Fibroblast of villous mesenchyme (primary cell): ENCODE data around the gene UCHL5. TPM values are rescaled to one million over a fixed set of nuclear protein-coding genes. Genes with fewer than 3 reads are reported as not detected.
"Not testable (repeated sequence)": the region's sequence is repeated elsewhere in the genome, so short reads cannot be mapped to it uniquely, and the experiment has no call there.

ENCODE experiments used
- DNase-seq: peaks from one replicate; pipeline ENCODE4 v3.0.0-alpha.2; 2010; ENCODE audit warnings: low read depth
- H3K4me3 ChIP-seq: 2 replicates; pipeline ENCODE4 v1.5.1; 2011; ENCODE audit warnings: low read depth, mild to moderate bottlenecking, low read length
- CTCF ChIP-seq: IDR thresholded peaks from 2 replicates; pipeline ENCODE4 v1.5.1; 2012; ENCODE audit warnings: low read depth, mild to moderate bottlenecking, low read length; ENCODE audit not compliant: insufficient read depth
- total RNA-seq: library from RNA; depleted of rRNA; stranded (reverse); fragments of >200 nt; gene quantifications from 2 replicates; pipeline ENCODE4 v1.2.3, GENCODE V29; 2012

Gene UCHL5
- total RNA-seq, 1 donor: 25.5 TPM

GRCh38 chr1:192986110-192986747, 72.9 kb downstream of the UCHL5 start:
- TF ChIP-seq CTCF: no peak
- H3K4me3 ChIP-seq: no peak overlapping the region
- DNase-seq: no peak

GRCh38 chr1:192984080-192984479, 75.1 kb downstream of the UCHL5 start:
- H3K4me3 ChIP-seq: no peak overlapping the region
- no peak for DNase-seq
- no peak for TF ChIP-seq CTCF

- no peak overlapping the region for H3K4me3 ChIP-seq
- TF ChIP-seq CTCF: no peak
- no peak for DNase-seq
Measured at GRCh38 chr1:192983349-192983980, 75.7 kb downstream of the UCHL5 start.

GRCh38 chr1:192980856-192981255, 78.3 kb downstream of the UCHL5 start:
- no peak for DNase-seq
- H3K4me3 ChIP-seq: no peak overlapping the region
- no peak for TF ChIP-seq CTCF

GRCh38 chr1:192980334-192980733, 78.8 kb downstream of the UCHL5 start:
- H3K4me3 ChIP-seq, DNase-seq: not testable (repeated sequence)

- DNase-seq: no peak
- TF ChIP-seq CTCF: no peak
- no peak overlapping the region for H3K4me3 ChIP-seq
Measured at GRCh38 chr1:192979542-192979941, 79.6 kb downstream of the UCHL5 start.

- DNase-seq: no peak
- TF ChIP-seq CTCF: no peak
- H3K4me3 ChIP-seq: no peak overlapping the region
Measured at GRCh38 chr1:192978195-192978710, 80.9 kb downstream of the UCHL5 start.
